ENCODE measurements around the gene TEX38.
"Not testable (repeated sequence)": the region's sequence is repeated elsewhere in the genome, so short reads cannot be mapped to it uniquely, and the experiment has no call there.

Gene TEX38

GRCh38 chr1:46647611-46648010 lies 24.0 kb upstream of the TEX38 start:
- TF ChIP-seq, protein P1, sequence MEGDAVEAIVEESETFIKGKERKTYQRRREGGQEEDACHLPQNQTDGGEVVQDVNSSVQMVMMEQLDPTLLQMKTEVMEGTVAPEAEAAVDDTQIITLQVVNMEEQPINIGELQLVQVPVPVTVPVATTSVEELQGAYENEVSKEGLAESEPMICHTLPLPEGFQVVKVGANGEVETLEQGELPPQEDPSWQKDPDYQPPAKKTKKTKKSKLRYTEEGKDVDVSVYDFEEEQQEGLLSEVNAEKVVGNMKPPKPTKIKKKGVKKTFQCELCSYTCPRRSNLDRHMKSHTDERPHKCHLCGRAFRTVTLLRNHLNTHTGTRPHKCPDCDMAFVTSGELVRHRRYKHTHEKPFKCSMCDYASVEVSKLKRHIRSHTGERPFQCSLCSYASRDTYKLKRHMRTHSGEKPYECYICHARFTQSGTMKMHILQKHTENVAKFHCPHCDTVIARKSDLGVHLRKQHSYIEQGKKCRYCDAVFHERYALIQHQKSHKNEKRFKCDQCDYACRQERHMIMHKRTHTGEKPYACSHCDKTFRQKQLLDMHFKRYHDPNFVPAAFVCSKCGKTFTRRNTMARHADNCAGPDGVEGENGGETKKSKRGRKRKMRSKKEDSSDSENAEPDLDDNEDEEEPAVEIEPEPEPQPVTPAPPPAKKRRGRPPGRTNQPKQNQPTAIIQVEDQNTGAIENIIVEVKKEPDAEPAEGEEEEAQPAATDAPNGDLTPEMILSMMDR (IDR thresholded peaks at IDR 0.05; ENCODE audit: insufficient read depth, missing control alignments) = no peak
- no peak for FAIRE-seq
- DNase-seq (ENCODE audit: insufficient read length, low spot score) = no peak

- FAIRE-seq (no peak), DNase-seq (ENCODE audit: insufficient read length, low spot score) (no peak)
- TF ChIP-seq, protein P1 (IDR thresholded peaks at IDR 0.05; ENCODE audit: insufficient read depth, missing control alignments) = no peak
Measured at GRCh38 chr1:46649764-46650163, 21.9 kb upstream of the TEX38 start.

DNA sequence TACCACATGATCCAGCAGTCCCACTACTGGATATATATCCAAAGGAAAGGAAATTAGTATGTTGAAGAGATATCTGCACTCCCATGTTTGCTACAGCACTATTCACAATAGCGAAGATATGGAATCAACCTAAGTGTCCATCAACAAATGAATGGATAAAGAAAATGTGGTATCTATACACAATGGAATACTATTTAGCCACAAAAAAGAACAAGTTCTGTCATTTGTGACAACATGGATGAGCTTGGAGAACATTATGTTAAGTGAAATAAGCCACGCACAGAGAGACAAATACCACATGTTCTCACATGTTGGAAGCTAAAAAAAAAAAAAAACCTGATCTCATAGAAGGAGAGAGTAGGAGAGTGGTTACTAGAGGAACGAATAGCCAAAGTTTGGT lies 21.2 kb upstream of the TEX38 start:
- DNase-seq (ENCODE audit: insufficient read length, low spot score) (no peak), FAIRE-seq (no peak)
- TF ChIP-seq, protein P1 (IDR thresholded peaks at IDR 0.05; ENCODE audit: insufficient read depth, missing control alignments) = no peak

DNA sequence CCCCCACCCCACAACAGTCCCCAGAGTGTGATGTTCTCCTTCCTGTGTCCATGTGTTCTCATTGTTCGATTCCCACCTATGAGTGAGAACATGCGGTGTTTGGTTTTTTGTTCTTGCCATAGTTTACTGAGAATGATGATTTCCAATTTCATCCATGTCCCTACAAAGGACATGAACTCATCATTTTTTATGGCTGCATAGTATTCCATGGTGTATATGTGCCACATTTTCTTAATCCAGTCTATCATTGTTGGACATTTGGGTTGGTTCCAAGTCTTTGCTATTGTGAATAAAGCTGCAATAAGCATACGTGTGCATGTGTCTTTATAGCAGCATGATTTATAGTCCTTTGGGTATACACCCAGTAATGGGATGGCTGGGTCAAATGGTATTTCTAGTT lies 20.5 kb upstream of the TEX38 start:
- DNase-seq (ENCODE audit: insufficient read length, low spot score); FAIRE-seq: not testable (repeated sequence)

DNA sequence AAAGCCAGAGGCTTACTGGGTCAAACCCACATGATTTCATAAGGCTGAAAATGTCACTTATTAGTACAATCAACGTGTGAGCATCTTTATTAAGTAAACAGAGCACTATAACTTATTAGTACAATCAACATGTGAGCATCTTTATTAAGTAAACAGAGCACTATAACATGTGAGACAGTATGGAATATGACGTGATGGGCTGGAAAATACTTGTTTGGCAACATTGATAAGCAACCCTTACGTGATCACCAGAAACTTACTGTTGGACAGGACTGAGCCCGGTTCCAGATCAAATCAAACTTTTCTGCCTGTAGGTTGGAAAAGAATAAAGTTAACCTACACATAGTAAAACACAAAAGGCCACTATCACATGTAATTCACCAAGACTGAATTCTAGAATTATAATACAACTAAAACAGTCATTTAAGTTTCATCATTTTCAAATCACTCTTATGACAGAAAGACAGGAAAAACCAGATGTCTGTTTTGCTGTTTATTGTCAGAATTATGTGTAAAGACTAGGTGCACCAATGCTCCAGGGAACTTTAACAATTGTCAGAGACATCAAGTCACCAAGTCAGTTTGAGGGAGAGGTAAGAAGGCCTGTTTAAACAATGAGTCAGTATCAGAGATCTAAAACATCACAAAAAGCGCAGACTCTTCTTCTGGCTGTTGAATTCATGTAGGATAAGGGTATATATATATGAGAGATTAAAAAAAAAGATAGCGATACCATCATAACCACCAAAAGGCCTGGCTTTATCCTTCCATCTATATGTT lies 19.1 kb upstream of the TEX38 start:
- DNase-seq (ENCODE audit: insufficient read length, low spot score) (no peak), FAIRE-seq (no peak)
- TF ChIP-seq, protein P1 (IDR thresholded peaks at IDR 0.05; ENCODE audit: insufficient read depth, missing control alignments) = no peak

- no peak for DNase-seq (ENCODE audit: insufficient read length, low spot score)
- TF ChIP-seq, protein P1 (IDR thresholded peaks at IDR 0.05; ENCODE audit: insufficient read depth, missing control alignments) = no peak
- FAIRE-seq = no peak
Measured at GRCh38 chr1:46653405-46653958, 18.2 kb upstream of the TEX38 start.

- no peak for FAIRE-seq
- DNase-seq (ENCODE audit: insufficient read length, low spot score) = no peak
- TF ChIP-seq, protein P1 (IDR thresholded peaks at IDR 0.05; ENCODE audit: insufficient read depth, missing control alignments) = no peak
Measured at GRCh38 chr1:46654012-46654411, 17.6 kb upstream of the TEX38 start.

GRCh38 chr1:46654698-46655097 lies 17.0 kb upstream of the TEX38 start:
- DNase-seq (ENCODE audit: insufficient read length, low spot score); FAIRE-seq: not testable (repeated sequence)

Data from D721Med (cell line).